Chondrocyte (in vitro differentiated cells): ENCODE results near the gene KIRREL3. TPM values are rescaled to one million over a fixed set of nuclear protein-coding genes. Genes with fewer than 3 reads are reported as not detected.

Experiments
- DNase-seq: peaks from one replicate; pipeline ENCODE4 v3.0.0; 2021; ENCODE audit warnings: mixed read lengths, low spot score
- H3K27ac Mint-ChIP-seq: one replicate; pipeline ENCODE4 v1.8.0; 2021; ENCODE audit warnings: mild to moderate bottlenecking, moderate library complexity, mixed read lengths; ENCODE audit not compliant: unreplicated experiment
- H3K27me3 Mint-ChIP-seq: 2 replicates; pipeline ENCODE4 v1.8.0; 2021; ENCODE audit warnings: low read depth, mixed read lengths
- H3K36me3 Mint-ChIP-seq: 2 replicates; pipeline ENCODE4 v1.8.0; 2021; ENCODE audit warnings: low read depth, mixed read lengths
- H3K4me1 Mint-ChIP-seq: 2 replicates; pipeline ENCODE4 v1.8.0; 2021; ENCODE audit warnings: low read depth, mild to moderate bottlenecking, mixed read lengths
- H3K4me3 Mint-ChIP-seq: one replicate; pipeline ENCODE4 v1.8.0; 2021; ENCODE audit warnings: mild to moderate bottlenecking, moderate library complexity, mixed read lengths; ENCODE audit not compliant: unreplicated experiment
- H3K9me3 Mint-ChIP-seq: 2 replicates; pipeline ENCODE4 v1.8.0; 2021; ENCODE audit warnings: low read depth, mixed read lengths
- total RNA-seq: library from RNA; stranded (reverse); gene quantifications from 3 replicates; pipeline ENCODE4 v1.2.1, GENCODE V29; 2021
- TF ChIP-seq, protein P1 (sequence below): fragments of 200-600 bp; sonication (generic); IDR thresholded peaks from 2 replicates; pipeline ENCODE4 v1.5.0; 2021; ENCODE audit warnings: antibody characterized with exemption, mild to moderate bottlenecking, moderate library complexity

KIRREL3 gene
- total RNA-seq, 1 donor from 2014 or later: 1.2 TPM

DNA sequence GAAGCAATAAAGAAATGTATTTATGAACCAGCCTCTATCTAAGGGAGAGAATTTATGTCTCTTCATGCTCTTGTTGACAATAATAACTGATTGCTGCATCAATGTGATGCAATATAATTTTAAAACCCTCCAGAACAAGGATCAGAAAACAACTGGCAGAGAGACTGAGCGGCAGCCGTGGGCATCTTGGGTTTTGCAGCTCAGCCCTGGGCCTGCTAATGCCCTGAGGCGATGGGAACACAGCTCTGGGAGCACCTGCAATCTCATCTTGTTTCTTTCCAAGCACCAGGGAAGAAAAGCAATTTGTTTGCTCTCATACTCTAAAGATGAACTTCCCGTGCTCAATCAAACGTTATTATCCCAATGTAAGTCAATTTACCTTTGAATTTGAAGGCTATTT is 399.4 kb downstream of the KIRREL3 start:
- DNase-seq: no peak
- Mint-ChIP-seq H3K36me3 (no peaks in the 10 kb centered on the region), H3K27ac (no peak overlapping the region), H3K4me1 (peaks cover 4% of the 10 kb centered on the region), H3K4me3 (no peak overlapping the region), H3K27me3 (no peaks in the 10 kb centered on the region), H3K9me3 (no peaks in the 10 kb centered on the region)
- TF ChIP-seq, protein P1, sequence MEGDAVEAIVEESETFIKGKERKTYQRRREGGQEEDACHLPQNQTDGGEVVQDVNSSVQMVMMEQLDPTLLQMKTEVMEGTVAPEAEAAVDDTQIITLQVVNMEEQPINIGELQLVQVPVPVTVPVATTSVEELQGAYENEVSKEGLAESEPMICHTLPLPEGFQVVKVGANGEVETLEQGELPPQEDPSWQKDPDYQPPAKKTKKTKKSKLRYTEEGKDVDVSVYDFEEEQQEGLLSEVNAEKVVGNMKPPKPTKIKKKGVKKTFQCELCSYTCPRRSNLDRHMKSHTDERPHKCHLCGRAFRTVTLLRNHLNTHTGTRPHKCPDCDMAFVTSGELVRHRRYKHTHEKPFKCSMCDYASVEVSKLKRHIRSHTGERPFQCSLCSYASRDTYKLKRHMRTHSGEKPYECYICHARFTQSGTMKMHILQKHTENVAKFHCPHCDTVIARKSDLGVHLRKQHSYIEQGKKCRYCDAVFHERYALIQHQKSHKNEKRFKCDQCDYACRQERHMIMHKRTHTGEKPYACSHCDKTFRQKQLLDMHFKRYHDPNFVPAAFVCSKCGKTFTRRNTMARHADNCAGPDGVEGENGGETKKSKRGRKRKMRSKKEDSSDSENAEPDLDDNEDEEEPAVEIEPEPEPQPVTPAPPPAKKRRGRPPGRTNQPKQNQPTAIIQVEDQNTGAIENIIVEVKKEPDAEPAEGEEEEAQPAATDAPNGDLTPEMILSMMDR: no peak

DNA sequence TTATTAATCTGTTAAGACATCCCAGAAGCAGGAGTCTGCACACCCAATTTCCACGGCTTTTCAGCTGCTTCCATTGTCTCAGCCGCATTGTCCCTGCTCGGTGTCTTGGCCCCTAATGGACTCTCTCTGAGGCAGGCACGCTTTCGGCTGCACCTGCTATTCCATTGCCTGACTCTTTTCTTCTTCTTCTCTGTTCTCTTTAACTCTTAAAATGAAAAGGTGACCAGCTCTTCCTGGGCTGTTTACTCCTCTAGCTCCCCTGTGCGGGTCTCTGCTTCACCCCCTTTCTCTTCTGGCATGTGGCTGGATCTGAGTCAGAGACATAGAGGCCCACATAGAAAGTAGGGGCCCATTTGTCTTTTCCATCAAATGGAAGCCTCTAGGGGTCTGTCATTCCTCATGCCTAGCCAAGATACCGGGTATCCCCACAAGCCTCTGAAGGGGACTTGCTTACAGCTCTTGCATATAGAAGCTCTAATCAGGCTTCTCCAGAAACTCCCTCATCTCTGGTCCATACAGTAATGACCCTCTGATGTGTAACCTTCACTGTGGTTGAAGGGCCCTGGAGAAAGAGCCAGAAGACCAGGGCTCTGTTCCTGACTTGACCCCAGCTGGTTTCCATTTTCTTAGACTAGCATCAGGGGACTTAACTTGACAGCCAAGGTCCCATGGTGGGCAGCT is 401.2 kb downstream of the KIRREL3 start:
- DNase-seq: no peak
- Mint-ChIP-seq H3K4me3 (no peak overlapping the region), H3K27ac (no peak overlapping the region), H3K9me3 (no peaks in the 10 kb centered on the region), H3K36me3 (no peaks in the 10 kb centered on the region), H3K27me3 (no peaks in the 10 kb centered on the region), H3K4me1 (peaks cover 4% of the 10 kb centered on the region)
- TF ChIP-seq, protein P1: no peak

DNA sequence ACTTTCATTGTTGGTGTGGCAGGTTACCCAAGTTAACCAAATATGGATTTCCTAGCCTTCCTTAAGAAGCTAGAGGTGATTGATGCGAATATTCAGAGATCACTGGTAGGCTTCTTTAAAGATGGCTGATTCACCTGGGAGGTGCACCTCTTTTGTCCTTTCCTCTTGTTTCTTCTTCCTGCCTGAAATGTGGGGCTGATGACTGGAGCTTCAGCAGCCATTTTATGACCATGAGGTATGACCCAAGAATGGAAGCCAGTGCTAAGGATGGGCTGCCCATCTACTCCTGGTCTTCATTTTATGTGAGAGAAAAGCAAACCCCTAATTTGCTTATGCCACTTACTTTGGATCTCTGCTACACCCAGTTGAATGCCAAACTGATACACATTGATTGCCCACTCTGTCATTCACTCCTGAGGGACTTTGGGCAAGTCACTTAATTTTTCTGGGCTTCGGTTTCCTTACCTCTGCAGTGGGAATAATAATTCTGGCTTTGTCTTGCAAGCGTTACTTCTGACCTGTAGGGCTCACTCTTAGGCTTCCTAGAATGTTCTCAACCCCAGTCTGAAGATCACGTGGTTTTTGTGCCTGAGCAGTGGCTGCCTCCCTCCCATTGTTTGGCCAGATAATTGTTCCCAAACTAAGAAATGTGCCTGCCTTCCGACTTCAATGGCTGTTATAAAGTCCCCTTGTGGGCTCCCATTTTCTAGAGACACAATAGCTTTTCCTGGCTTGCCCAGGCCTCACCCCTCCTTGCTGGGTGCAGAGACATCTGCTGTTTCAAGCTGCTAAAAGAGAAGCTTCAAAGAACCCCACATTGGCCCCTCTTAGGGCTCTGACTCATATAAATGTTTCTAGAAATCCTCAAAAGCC is 402.0 kb downstream of the KIRREL3 start:
- no peak for DNase-seq
- TF ChIP-seq, protein P1: no peak
- Mint-ChIP-seq H3K9me3 (no peaks in the 10 kb centered on the region), H3K4me3 (no peak overlapping the region), H3K4me1 (peaks cover 4% of the 10 kb centered on the region), H3K27ac (no peak overlapping the region), H3K27me3 (no peaks in the 10 kb centered on the region), H3K36me3 (no peaks in the 10 kb centered on the region)

DNA sequence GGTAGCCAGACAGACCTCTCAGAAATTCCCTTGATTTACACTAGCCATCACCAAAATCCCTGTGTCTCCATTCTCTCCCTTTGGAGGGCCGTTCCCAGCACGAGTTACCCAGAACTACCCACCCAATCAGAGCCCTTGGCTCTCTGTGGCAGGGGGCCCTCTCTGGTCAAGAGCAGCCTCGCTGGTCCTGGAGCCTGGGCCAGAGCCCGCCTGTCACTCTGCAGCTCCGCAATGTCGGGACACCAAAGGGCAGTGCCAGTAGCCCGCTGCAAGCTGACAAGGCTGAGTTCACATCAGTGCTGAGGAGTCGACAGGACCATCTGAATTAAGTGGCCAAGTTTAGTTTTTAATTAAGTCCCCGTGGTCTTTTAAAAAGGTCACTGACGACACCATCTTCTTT is 403.5 kb downstream of the KIRREL3 start:
- DNase-seq: no peak
- Mint-ChIP-seq H3K36me3 (no peaks in the 10 kb centered on the region), H3K9me3 (no peaks in the 10 kb centered on the region), H3K4me1 (peaks cover 11% of the 10 kb centered on the region), H3K4me3 (no peak overlapping the region), H3K27me3 (no peaks in the 10 kb centered on the region), H3K27ac (no peak overlapping the region)
- TF ChIP-seq, protein P1: no peak

DNA sequence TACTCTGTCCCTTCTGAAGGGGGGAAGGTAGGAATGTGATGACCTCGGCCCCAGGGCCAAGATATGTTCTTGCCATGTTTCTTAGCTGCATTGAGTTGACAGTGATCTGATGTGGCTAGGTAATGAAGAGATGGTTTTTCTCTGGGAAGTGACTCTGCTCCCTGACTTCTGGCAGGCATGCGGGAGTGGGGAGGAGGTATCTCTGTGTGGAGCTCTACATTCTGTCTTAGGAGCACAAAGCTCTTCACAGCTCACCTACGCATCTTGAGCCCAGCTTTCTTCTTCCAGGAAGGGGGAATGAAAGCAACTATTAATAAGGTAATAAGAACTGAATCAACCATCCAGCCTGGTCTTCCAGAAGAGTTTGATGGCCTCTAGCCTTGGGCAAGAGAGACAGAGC is 404.1 kb downstream of the KIRREL3 start:
- no peaks in the 10 kb centered on the region for H3K9me3 Mint-ChIP-seq
- H3K36me3 Mint-ChIP-seq: no peaks in the 10 kb centered on the region
- H3K27me3 Mint-ChIP-seq: no peaks in the 10 kb centered on the region
- H3K4me3 Mint-ChIP-seq: no peak overlapping the region
- no peak for DNase-seq
- H3K4me1 Mint-ChIP-seq: peaks cover 7% of the 10 kb centered on the region
- TF ChIP-seq, protein P1: no peak
- no peak overlapping the region for H3K27ac Mint-ChIP-seq
